K562 (cell line): ENCODE data around the gene RIIAD1. TPM values are rescaled to one million over a fixed set of nuclear protein-coding genes. Genes with fewer than 3 reads are reported as not detected.

Experiments
- ARHGAP35 ChIP-seq: fragments of 450-650 bp; IDR thresholded peaks from 2 replicates; pipeline ENCODE4 v1.6.1; 2018; ENCODE audit not compliant: partially characterized antibody
- ARID1B ChIP-seq: fragments of 450-650 bp; IDR thresholded peaks from 2 replicates; pipeline ENCODE4 v1.6.1; 2016; ENCODE audit warnings: antibody characterized with exemption, mild to moderate bottlenecking, inconsistent platforms
- BDP1 ChIP-seq: IDR thresholded peaks from 3 replicates; pipeline ENCODE4 v1.6.1; 2011; ENCODE audit not compliant: insufficient read length, insufficient read depth
- C11orf30 ChIP-seq: fragments of 450-650 bp; IDR thresholded peaks from 2 replicates; pipeline ENCODE4 v1.6.1; 2016; ENCODE audit warnings: low read depth, mild to moderate bottlenecking
- CEBPB ChIP-seq: fragments of 450-650 bp; IDR thresholded peaks from 2 replicates; pipeline ENCODE4 v1.6.1; 2016; ENCODE audit warnings: missing genetic modification characterization, missing compliant biosample characterization
- EGR1 ChIP-seq: fragments of 450-650 bp; conservative IDR thresholded peaks from 2 replicates; pipeline ENCODE4 v1.6.1; 2017; ENCODE audit warnings: mild to moderate bottlenecking
- ELF1 ChIP-seq: fragments of 200-800 bp; sonication (Bioruptor generic); IDR thresholded peaks from 2 replicates; pipeline ENCODE4 v1.6.1; 2016; ENCODE audit warnings: missing genetic modification characterization, missing compliant biosample characterization
- JUND ChIP-seq, 2 experiments: IDR thresholded peaks; 2 replicates in 1 of 2; 3 replicates in 1 of 2; pipeline ENCODE4 v1.6.1; 2011; ENCODE audit warnings: borderline replicate concordance in 2 of 2, low read depth in 2 of 2, low read length in 2 of 2, improper control_type of control experiment in 1 of 2, missing biosample characterization in 1 of 2, missing genetic modification characterization in 1 of 2, missing genetic modification reagents in 1 of 2
- MAFK ChIP-seq: IDR thresholded peaks from 2 replicates; pipeline ENCODE4 v1.6.1; 2011; ENCODE audit warnings: low read length, improper control_type of control experiment
- MEIS2 ChIP-seq: fragments of 450-650 bp; IDR thresholded peaks from 2 replicates; pipeline ENCODE4 v1.6.1; 2014; ENCODE audit warnings: mild to moderate bottlenecking; ENCODE audit not compliant: partially characterized antibody
- MYNN ChIP-seq, 2 experiments: sonication (generic); formaldehyde crosslinking in 1 of 2; IDR thresholded peaks; 2 replicates each; pipeline versions ENCODE4 v1.5.0 to v1.6.1; 2016 to 2020; ENCODE audit warnings: antibody characterized with exemption in 1 of 2, missing genetic modification reagents in 1 of 2
- PYGO2 ChIP-seq: fragments of 450-650 bp; IDR thresholded peaks from 2 replicates; pipeline ENCODE4 v1.6.1; 2016; ENCODE audit warnings: mild to moderate bottlenecking, missing genetic modification characterization, moderate library complexity, missing compliant biosample characterization
- RBM39 ChIP-seq: fragments of 200-400 bp; formaldehyde crosslinking; optimal IDR thresholded peaks from 2 replicates; pipeline ENCODE3; 2018; ENCODE audit warnings: low read depth, low read length
- SMARCA4 ChIP-seq: fragments of 450-650 bp; IDR thresholded peaks from 2 replicates; pipeline ENCODE4 v1.6.1; 2016
- STAT5A ChIP-seq: IDR thresholded peaks from 2 replicates; pipeline ENCODE4 v1.6.1; 2012; ENCODE audit warnings: low read length, inconsistent platforms, borderline replicate concordance
- TSC22D4 ChIP-seq: fragments of 450-650 bp; IDR thresholded peaks from 2 replicates; pipeline ENCODE4 v1.6.1; 2016; ENCODE audit warnings: missing genetic modification characterization, missing biosample characterization, control low read depth
- ZNF197 ChIP-seq: fragments of 200-800 bp; sonication (Bioruptor generic); IDR thresholded peaks from 2 replicates; pipeline ENCODE4 v1.6.1; 2016; ENCODE audit warnings: low read depth, missing genetic modification characterization, missing compliant biosample characterization
- ZNF436 ChIP-seq: fragments of 250-450, 450-650 bp; sonication (Bioruptor Pico); formaldehyde crosslinking; IDR thresholded peaks from 2 replicates; pipeline ENCODE4 v1.7.0; 2020; ENCODE audit warnings: mild to moderate bottlenecking
- ZNF695 ChIP-seq: fragments of 450-650 bp; formaldehyde crosslinking; IDR thresholded peaks from 2 replicates; pipeline ENCODE4 v1.4.0; 2020; ENCODE audit warnings: mild to moderate bottlenecking, moderate library complexity
- polyA plus RNA-seq, 8 experiments: library from polyadenylated mRNA; depleted of rRNA in 4 of 8; stranded (reverse) in 5 of 8; unstranded in 3 of 8; fragments of >200 nt; fragmentation: Nextera tagmentation in 2 of 8; fragmentation: Illumina TruSeq in 1 of 8; extraction: Ambion mirVana in 2 of 8; extraction: Trizol in 1 of 8; gene quantifications; 2 replicates each; pipeline versions ENCODE4 v1.2.1 to v1.2.3, GENCODE V29; 2011 to 2014; ENCODE audit warnings: inconsistent platforms in 1 of 8, missing spikeins in 1 of 8
- total RNA-seq, 7 experiments: library from RNA; depleted of rRNA in 6 of 7; stranded (reverse); fragments of >200 nt in 6 of 7; fragmentation: Illumina TruSeq in 2 of 7; extraction: Trizol in 2 of 7; gene quantifications; 2 replicates each; pipeline versions ENCODE4 v1.2.1 to v1.2.3, GENCODE V29; 2011 to 2021; ENCODE audit warnings: low replicate concordance in 1 of 7
- TF ChIP-seq, protein P1 (sequence below), 2 experiments: fragments of 450-650 bp; conservative IDR thresholded peaks; 2 replicates each; pipeline ENCODE4 v1.6.1; 2017; ENCODE audit warnings: mild to moderate bottlenecking in 2 of 2, moderate library complexity in 2 of 2
- TF ChIP-seq, protein P2 (sequence below), 2 experiments: IDR thresholded peaks in 1 of 2; conservative IDR thresholded peaks in 1 of 2; 2 replicates each; pipeline ENCODE4 v1.6.1; 2016; ENCODE audit warnings: low read depth in 2 of 2, mild to moderate bottlenecking in 1 of 2, missing compliant biosample characterization in 1 of 2, missing genetic modification characterization in 1 of 2, moderate library complexity in 1 of 2
- TF ChIP-seq, protein P3 (sequence below): IDR thresholded peaks from 2 replicates; pipeline ENCODE4 v1.6.1; 2011; ENCODE audit not compliant: insufficient read length; ENCODE audit errors: extremely low read depth

RIIAD1 gene
- total and polyA plus RNA-seq, 9 of the 15 experiments (the other 6 are each of a cell fraction or from before 2014, with no cell fraction given), result not detected

DNA sequence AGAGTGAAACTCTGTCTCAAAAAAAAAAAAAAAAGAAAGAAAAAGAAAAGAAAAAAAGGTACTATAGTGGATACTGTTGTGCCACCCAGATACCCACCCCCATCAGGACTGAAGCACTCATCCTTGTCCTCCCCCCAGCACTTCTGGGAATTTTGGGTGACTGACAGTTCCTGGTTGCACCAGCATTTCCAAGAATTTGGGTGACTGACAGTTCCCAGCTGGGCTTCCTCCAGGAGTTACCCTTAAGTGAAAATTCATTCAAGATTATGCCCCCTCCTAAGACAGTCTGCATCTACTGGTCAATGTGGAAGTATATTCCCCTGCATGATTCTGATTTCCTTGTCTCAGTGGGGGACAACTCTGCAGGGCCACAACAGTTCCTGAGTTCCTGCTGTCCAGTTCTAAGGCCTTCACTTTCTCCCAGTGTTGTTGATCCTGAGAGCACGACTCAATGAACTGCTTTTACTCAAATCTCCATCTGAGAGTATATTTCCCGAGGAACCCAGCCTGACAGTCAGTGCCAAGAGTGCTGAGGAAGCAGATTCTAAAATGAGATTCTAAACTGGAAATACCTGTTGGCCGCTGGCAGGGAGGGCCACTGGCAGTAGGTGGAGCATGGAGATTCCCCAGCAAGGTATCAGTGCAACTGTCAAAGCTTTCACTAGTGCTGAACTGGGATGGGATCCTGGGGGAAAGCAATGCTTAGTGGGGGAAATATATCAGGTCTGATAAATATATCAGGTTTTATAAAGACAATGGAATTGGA is 18.5 kb downstream of the RIIAD1 start (continued):
- TF ChIP-seq, protein P1, sequence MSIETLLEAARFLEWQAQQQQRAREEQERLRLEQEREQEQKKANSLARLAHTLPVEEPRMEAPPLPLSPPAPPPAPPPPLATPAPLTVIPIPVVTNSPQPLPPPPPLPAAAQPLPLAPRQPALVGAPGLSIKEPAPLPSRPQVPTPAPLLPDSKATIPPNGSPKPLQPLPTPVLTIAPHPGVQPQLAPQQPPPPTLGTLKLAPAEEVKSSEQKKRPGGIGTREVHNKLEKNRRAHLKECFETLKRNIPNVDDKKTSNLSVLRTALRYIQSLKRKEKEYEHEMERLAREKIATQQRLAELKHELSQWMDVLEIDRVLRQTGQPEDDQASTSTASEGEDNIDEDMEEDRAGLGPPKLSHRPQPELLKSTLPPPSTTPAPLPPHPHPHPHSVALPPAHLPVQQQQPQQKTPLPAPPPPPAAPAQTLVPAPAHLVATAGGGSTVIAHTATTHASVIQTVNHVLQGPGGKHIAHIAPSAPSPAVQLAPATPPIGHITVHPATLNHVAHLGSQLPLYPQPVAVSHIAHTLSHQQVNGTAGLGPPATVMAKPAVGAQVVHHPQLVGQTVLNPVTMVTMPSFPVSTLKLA (conservative IDR thresholded peaks at IDR 0.05), result peak in 1 of 2 experiments; percentile 35; a peak in 1 of 4 replicates
- no peak for TF ChIP-seq ZNF197 (CRISPR knock-in tag)
- TF ChIP-seq, protein P2, sequence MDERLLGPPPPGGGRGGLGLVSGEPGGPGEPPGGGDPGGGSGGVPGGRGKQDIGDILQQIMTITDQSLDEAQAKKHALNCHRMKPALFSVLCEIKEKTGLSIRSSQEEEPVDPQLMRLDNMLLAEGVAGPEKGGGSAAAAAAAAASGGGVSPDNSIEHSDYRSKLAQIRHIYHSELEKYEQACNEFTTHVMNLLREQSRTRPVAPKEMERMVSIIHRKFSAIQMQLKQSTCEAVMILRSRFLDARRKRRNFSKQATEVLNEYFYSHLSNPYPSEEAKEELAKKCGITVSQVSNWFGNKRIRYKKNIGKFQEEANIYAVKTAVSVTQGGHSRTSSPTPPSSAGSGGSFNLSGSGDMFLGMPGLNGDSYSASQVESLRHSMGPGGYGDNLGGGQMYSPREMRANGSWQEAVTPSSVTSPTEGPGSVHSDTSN (CRISPR knock-in tag; IDR thresholded peaks at IDR 0.05; ENCODE audit: low read depth), result no peak
- TF ChIP-seq, protein P2 (tag; conservative IDR thresholded peaks at IDR 0.05; ENCODE audit: low read depth), result peak; percentile 76
- TF ChIP-seq RBM39, result no peak
- TF ChIP-seq EGR1, result 0 out of 2 replicates have a peak, but pooled peaks have one; percentile 25
- peak; percentile 47; the same call in 1 of the 2 replicates for TF ChIP-seq JUND (IDR thresholded peaks at IDR 0.05; ENCODE audit: borderline replicate concordance, low read depth, low read length)
- peak; percentile 56; the same call in 1 of the 3 replicates for TF ChIP-seq JUND (tag; IDR thresholded peaks at IDR 0.05; ENCODE audit: borderline replicate concordance, low read depth, low read length)
- TF ChIP-seq C11orf30, result peak; percentile 91
- no peak for TF ChIP-seq PYGO2 (tag)
- no peak for TF ChIP-seq ELF1 (tag)
- peak; percentile 67; the same call in 1 of the 2 replicates for TF ChIP-seq STAT5A
- TF ChIP-seq ARHGAP35, result peak; percentile 75
- TF ChIP-seq BDP1, result no peak
- no peak for TF ChIP-seq ZNF436
- TF ChIP-seq, protein P3, sequence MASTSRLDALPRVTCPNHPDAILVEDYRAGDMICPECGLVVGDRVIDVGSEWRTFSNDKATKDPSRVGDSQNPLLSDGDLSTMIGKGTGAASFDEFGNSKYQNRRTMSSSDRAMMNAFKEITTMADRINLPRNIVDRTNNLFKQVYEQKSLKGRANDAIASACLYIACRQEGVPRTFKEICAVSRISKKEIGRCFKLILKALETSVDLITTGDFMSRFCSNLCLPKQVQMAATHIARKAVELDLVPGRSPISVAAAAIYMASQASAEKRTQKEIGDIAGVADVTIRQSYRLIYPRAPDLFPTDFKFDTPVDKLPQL, result no peak
- peak; percentile 43; the same call in 1 of the 2 replicates for TF ChIP-seq SMARCA4
- TF ChIP-seq ARID1B, result peak; percentile 70
- peak; percentile 81 for TF ChIP-seq MAFK
- TF ChIP-seq ZNF695, result no peak
- TF ChIP-seq CEBPB, result peak; percentile 55
- peak; percentile 93 for TF ChIP-seq MEIS2
- TF ChIP-seq MYNN (IDR thresholded peaks at IDR 0.05), result no peak
- TF ChIP-seq MYNN (CRISPR knock-in tag; IDR thresholded peaks at IDR 0.05), result no peak
- no peak for TF ChIP-seq TSC22D4 (tag)
